Measurements from ENCODE around the gene ZNF423. TPM values are rescaled to one million over a fixed set of nuclear protein-coding genes. Genes with fewer than 3 reads are reported as not detected.
A peak's percentile ranks its signal among the peaks of the same experiment; 100 is the strongest.

Gene ZNF423
- total RNA-seq, 1 experiment from 2014 or later = 11.1 TPM

DNA sequence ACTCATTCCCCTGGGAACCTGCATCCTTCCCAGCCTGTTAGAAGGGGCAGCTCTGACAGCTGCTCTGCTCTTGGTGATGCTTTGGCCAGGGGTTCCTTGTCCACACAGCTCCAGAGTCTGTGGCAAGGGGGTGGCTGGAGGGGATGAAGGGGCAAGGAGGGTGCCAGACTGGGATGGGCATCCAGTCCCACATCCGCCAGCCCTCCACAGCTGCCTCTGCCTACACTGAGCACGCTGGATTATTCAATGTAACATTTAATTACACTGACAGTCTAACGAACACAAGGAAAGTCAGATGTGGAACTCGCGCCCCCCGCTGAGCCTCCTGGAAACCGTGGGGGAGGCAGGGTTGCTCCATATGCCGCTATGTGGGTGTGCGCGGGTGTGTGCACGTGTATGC, 381.2 kb downstream of the ZNF423 start:
- BruUV-seq (replicated peaks) = no TSS peak
- POLR2A ChIA-PET (ENCODE audit: low non-redundant PET) = no interaction called here
- intact Hi-C loops (cut with micrococcal nuclease; ENCODE audit: unreplicated experiment) = no loop called here
- Histone ChIP-seq H3K4me1 (ENCODE audit: insufficient read depth, low read length, poor library complexity, severe bottlenecking) (no peaks in the 10 kb centered on the region), H3K36me3 (ENCODE audit: insufficient read depth, low read length, poor library complexity, severe bottlenecking) (no peaks in the 10 kb centered on the region), H3K4me3 (ENCODE audit: low read depth, low read length, poor library complexity, severe bottlenecking) (no peak overlapping the region), H3K9me3 (ENCODE audit: low read depth, low read length, poor library complexity, severe bottlenecking) (no peaks in the 10 kb centered on the region), H3K27ac (ENCODE audit: low read depth, low read length, poor library complexity, severe bottlenecking) (no peak overlapping the region), H3K27me3 (replicated peaks; ENCODE audit: insufficient read depth, low read depth, low read length, poor library complexity) (peaks cover 5% of the 10 kb centered on the region)
- TF ChIP-seq EZH2 (IDR thresholded peaks at IDR 0.05; ENCODE audit: borderline replicate concordance, low read depth, low read length, poor library complexity, severe bottlenecking) = no peak
- TF ChIP-seq, protein P1, sequence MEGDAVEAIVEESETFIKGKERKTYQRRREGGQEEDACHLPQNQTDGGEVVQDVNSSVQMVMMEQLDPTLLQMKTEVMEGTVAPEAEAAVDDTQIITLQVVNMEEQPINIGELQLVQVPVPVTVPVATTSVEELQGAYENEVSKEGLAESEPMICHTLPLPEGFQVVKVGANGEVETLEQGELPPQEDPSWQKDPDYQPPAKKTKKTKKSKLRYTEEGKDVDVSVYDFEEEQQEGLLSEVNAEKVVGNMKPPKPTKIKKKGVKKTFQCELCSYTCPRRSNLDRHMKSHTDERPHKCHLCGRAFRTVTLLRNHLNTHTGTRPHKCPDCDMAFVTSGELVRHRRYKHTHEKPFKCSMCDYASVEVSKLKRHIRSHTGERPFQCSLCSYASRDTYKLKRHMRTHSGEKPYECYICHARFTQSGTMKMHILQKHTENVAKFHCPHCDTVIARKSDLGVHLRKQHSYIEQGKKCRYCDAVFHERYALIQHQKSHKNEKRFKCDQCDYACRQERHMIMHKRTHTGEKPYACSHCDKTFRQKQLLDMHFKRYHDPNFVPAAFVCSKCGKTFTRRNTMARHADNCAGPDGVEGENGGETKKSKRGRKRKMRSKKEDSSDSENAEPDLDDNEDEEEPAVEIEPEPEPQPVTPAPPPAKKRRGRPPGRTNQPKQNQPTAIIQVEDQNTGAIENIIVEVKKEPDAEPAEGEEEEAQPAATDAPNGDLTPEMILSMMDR (conservative IDR thresholded peaks at IDR 0.05; ENCODE audit: low read depth, low read length) = no peak
- peak; percentile 30 for DNase-seq (ENCODE audit: low spot score)
- CTCF ChIA-PET = no interaction called here

DNA sequence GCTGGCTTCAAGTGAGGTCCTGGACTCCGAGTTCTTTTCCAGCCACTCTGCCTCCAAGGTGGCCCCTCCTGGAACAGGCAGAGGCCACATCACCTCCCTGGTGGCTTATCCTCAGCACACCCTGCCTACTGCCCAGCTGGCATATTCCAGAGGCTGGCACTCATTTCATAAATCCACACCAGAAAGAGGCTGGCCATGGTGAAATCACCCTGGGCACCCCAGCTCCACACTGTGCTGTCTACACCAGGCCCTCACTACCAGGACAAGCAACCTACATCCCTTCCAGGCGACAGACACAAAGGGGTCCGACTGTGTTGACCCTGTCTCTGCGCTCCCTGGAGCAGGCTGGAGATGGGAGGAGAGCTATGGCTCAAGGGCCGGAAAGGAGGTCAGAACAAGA, 382.1 kb downstream of the ZNF423 start:
- ChIA-PET CTCF (no interaction called here), POLR2A (ENCODE audit: low non-redundant PET) (no interaction called here)
- H3K36me3 ChIP-seq (ENCODE audit: insufficient read depth, low read length, poor library complexity, severe bottlenecking) = no peaks in the 10 kb centered on the region
- DNase-seq (ENCODE audit: low spot score) = no peak
- no TSS peak for BruUV-seq (replicated peaks)
- peaks cover 4% of the 10 kb centered on the region for H3K27me3 ChIP-seq (replicated peaks; ENCODE audit: insufficient read depth, low read depth, low read length, poor library complexity)
- H3K4me1 ChIP-seq (ENCODE audit: insufficient read depth, low read length, poor library complexity, severe bottlenecking) = no peaks in the 10 kb centered on the region
- H3K9me3 ChIP-seq (ENCODE audit: low read depth, low read length, poor library complexity, severe bottlenecking) = no peaks in the 10 kb centered on the region
- H3K27ac ChIP-seq (ENCODE audit: low read depth, low read length, poor library complexity, severe bottlenecking) = no peak overlapping the region
- no peak overlapping the region for H3K4me3 ChIP-seq (ENCODE audit: low read depth, low read length, poor library complexity, severe bottlenecking)
- TF ChIP-seq, protein P1 (conservative IDR thresholded peaks at IDR 0.05; ENCODE audit: low read depth, low read length) = no peak
- TF ChIP-seq EZH2 (IDR thresholded peaks at IDR 0.05; ENCODE audit: borderline replicate concordance, low read depth, low read length, poor library complexity, severe bottlenecking) = no peak
- intact Hi-C loops (cut with micrococcal nuclease; ENCODE audit: unreplicated experiment) = no loop called here

DNA sequence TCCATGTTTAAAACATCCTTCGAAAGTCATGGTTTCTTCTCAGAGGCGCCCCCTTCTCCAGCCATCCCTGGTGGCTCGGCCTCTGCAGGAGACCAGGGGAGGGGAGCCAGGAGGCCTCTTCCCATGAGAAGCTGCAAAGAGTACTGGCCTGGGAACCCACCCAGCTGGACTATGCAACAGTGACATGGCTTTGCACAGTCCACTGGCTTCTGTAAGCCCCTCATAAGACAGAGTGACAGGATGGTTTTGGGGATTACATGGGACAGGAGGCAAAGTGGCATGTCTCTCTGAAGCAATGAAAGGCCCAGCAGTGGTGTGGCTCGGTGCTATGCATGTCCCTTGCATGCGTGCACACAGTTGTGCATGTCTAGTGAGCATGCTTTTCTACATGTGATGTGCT, 382.8 kb downstream of the ZNF423 start:
- TF ChIP-seq, protein P1 (conservative IDR thresholded peaks at IDR 0.05; ENCODE audit: low read depth, low read length) = no peak
- no peak for TF ChIP-seq EZH2 (IDR thresholded peaks at IDR 0.05; ENCODE audit: borderline replicate concordance, low read depth, low read length, poor library complexity, severe bottlenecking)
- H3K4me1 ChIP-seq (ENCODE audit: insufficient read depth, low read length, poor library complexity, severe bottlenecking) = no peaks in the 10 kb centered on the region
- ChIA-PET CTCF (no interaction called here), POLR2A (ENCODE audit: low non-redundant PET) (no interaction called here)
- no peaks in the 10 kb centered on the region for H3K9me3 ChIP-seq (ENCODE audit: low read depth, low read length, poor library complexity, severe bottlenecking)
- no peaks in the 10 kb centered on the region for H3K27me3 ChIP-seq (replicated peaks; ENCODE audit: insufficient read depth, low read depth, low read length, poor library complexity)
- no peak overlapping the region for H3K27ac ChIP-seq (ENCODE audit: low read depth, low read length, poor library complexity, severe bottlenecking)
- no peaks in the 10 kb centered on the region for H3K36me3 ChIP-seq (ENCODE audit: insufficient read depth, low read length, poor library complexity, severe bottlenecking)
- no peak overlapping the region for H3K4me3 ChIP-seq (ENCODE audit: low read depth, low read length, poor library complexity, severe bottlenecking)
- no TSS peak for BruUV-seq (replicated peaks)
- no peak for DNase-seq (ENCODE audit: low spot score)
- intact Hi-C loops (cut with micrococcal nuclease; ENCODE audit: unreplicated experiment) = no loop called here
